OCI-LY1 (cell line): ENCODE results near the gene PMS2.
"Not testable (repeated sequence)": the region's sequence is repeated elsewhere in the genome, so short reads cannot be mapped to it uniquely, and the experiment has no call there.

Experiments
- H2AFZ ChIP-seq: fragments of 200-600 bp; sonication (generic), shearing (Covaris generic); 2 replicates; pipeline ENCODE4 v1.6.0; 2014; ENCODE audit warnings: antibody characterized with exemption, mild to moderate bottlenecking, low read length
- H3F3A ChIP-seq: fragments of 200-600 bp; sonication (generic), shearing (Covaris generic); 2 replicates; pipeline ENCODE4 v1.6.0; 2014; ENCODE audit warnings: mild to moderate bottlenecking, antibody characterized with exemption, low read length, moderate library complexity; ENCODE audit not compliant: insufficient read depth
- H3K27ac ChIP-seq: fragments of 200-600 bp; sonication (generic); 2 replicates; pipeline ENCODE4 v1.5.1; 2014; ENCODE audit warnings: low read length, mixed run types, mild to moderate bottlenecking, low read depth; ENCODE audit not compliant: poor library complexity, severe bottlenecking
- H3K27me3 ChIP-seq: fragments of 200-600 bp; sonication (generic); 2 replicates; pipeline ENCODE4 v1.6.0; 2014; ENCODE audit warnings: antibody characterized with exemption, mild to moderate bottlenecking, low read length, moderate library complexity; ENCODE audit not compliant: insufficient read depth
- H3K36me3 ChIP-seq: fragments of 200-600 bp; sonication (generic); 2 replicates; pipeline ENCODE4 v1.6.1; 2014; ENCODE audit warnings: mild to moderate bottlenecking, antibody characterized with exemption, low read length, moderate library complexity, mixed read lengths; ENCODE audit not compliant: insufficient read depth
- H3K4me1 ChIP-seq: fragments of 200-600 bp; sonication (generic); 2 replicates; pipeline ENCODE4 v1.5.1; 2014; ENCODE audit warnings: mild to moderate bottlenecking, low read length, moderate library complexity; ENCODE audit not compliant: insufficient read depth, severe bottlenecking
- H3K4me2 ChIP-seq: fragments of 200-600 bp; sonication (generic), shearing (Covaris generic); 2 replicates; pipeline ENCODE4 v1.6.1; 2014; ENCODE audit warnings: low read length
- H3K4me3 ChIP-seq: fragments of 200-600 bp; sonication (generic); 2 replicates; pipeline ENCODE4 v1.5.1; 2014; ENCODE audit warnings: low read length, low read depth, mild to moderate bottlenecking, mixed read lengths; ENCODE audit not compliant: poor library complexity, severe bottlenecking
- H3K79me2 ChIP-seq: fragments of 200-600 bp; shearing (Covaris generic); 2 replicates; pipeline ENCODE4 v1.6.1; 2016; ENCODE audit warnings: mixed run types, low read length, mixed read lengths; ENCODE audit not compliant: insufficient read depth
- H3K9ac ChIP-seq: fragments of 200-600 bp; sonication (generic), shearing (Covaris generic); 2 replicates; pipeline ENCODE4 v1.6.1; 2014; ENCODE audit warnings: mild to moderate bottlenecking, low read length, mixed read lengths
- H3K9me2 ChIP-seq: fragments of 200-600 bp; sonication (generic), shearing (Covaris generic); 2 replicates; pipeline ENCODE4 v1.6.1; 2014; ENCODE audit warnings: low read depth, mild to moderate bottlenecking, low read length, mixed read lengths
- H3K9me3 ChIP-seq: fragments of 200-600 bp; shearing (Covaris generic); 2 replicates; pipeline ENCODE4 v1.6.1; 2014; ENCODE audit warnings: low read length, mixed read lengths
- H4K20me1 ChIP-seq: fragments of 200-600 bp; sonication (generic), shearing (Covaris generic); 2 replicates; pipeline ENCODE4 v1.6.0; 2016; ENCODE audit warnings: mild to moderate bottlenecking, low read length; ENCODE audit not compliant: insufficient read depth

The PMS2 gene

DNA sequence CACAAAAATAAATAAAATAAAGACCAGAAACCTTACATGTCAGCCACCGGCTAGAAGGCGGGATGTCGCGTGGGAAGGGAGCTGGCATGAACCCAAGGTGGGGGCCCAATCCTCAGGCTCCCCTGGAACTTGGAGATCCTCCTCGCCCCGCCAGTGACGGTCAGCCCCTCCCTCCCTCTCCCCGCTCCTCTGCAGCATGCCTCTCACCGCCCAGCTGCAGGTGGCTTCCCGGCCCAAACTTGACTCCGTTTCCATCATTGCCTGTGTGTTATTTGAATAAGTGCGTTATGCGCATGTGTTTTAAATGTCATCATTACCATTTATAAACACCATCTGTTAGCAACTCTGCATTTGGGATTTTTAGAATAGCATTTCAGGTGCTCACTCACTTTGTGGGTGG lies 45.6 kb downstream of the PMS2 start:
- not testable (repeated sequence) for H3K9ac ChIP-seq, H3K9me2 ChIP-seq, H4K20me1 ChIP-seq, H3K4me1 ChIP-seq, H3K79me2 ChIP-seq, H3K27ac ChIP-seq, H2AFZ ChIP-seq, H3F3A ChIP-seq, H3K9me3 ChIP-seq, H3K36me3 ChIP-seq, H3K4me2 ChIP-seq, H3K4me3 ChIP-seq, H3K27me3 ChIP-seq

DNA sequence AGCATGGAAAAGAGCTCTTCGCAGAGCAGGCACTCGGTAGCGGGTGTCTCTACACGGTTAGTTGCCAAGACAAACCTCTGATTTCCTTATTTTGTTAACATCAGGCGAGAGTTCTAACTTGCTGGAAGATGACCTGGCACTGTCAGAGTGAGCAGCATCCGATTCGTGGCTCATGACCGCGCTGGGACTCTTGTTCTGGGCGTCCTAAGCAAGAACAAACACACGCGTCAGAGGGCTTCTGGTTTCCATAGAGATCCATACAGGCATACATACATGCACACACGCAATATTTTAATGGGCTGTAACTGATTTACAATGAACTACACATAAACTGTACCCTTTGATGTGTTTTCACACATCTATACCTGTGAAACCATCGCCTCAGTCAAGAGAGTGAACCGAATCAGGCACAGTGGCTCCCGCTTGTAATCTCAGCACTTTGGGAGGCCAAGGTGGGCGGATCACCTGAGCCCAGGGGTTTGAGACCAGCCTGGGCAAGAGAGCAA lies 73.9 kb downstream of the PMS2 start:
- not testable (repeated sequence) for H3K27ac ChIP-seq, H3K9ac ChIP-seq, H4K20me1 ChIP-seq, H3K4me1 ChIP-seq, H3K27me3 ChIP-seq, H3K9me2 ChIP-seq, H3K4me3 ChIP-seq, H3K9me3 ChIP-seq, H3K4me2 ChIP-seq, H3F3A ChIP-seq, H2AFZ ChIP-seq, H3K79me2 ChIP-seq, H3K36me3 ChIP-seq

DNA sequence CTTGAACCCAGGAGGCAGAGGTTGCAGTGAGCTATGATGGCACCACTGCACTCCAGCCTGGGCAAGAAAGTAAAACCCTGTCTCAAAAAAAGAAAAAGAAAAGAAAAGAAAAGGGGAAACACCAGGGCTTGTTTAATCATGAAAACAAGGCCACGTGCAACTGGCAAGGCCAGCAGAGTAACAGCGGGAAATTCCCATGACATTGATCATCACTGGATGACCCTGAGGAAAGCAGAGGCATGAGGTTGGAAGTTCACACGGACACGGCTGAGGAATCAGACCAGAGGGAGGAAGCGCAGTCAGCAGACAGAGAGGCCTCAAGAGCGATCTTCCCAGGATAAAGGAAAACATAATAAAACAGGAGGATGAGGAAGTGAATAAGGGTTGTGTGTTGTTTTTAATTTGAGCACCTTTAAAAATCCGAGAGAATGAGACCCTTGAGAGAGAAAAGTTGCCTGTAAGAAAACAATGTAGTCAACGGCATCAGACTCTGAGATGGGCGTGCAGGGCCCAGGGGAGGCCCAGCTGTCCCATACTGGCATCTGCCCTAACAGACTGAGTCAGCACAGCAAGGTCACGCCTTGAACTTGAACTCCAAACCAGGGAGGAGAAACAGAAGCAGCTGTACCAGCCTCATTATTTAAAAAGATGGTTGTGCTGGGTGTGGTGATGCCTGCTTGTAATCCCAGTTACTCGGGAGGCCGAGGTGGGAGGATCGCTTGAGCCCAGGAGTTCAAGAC lies 76.8 kb downstream of the PMS2 start:
- H3K4me2 ChIP-seq, H3K4me3 ChIP-seq, H3K79me2 ChIP-seq, H3K36me3 ChIP-seq, H3K27ac ChIP-seq, H2AFZ ChIP-seq, H3K9me3 ChIP-seq, H3K9me2 ChIP-seq, H4K20me1 ChIP-seq, H3K9ac ChIP-seq, H3F3A ChIP-seq, H3K4me1 ChIP-seq, H3K27me3 ChIP-seq: not testable (repeated sequence)

DNA sequence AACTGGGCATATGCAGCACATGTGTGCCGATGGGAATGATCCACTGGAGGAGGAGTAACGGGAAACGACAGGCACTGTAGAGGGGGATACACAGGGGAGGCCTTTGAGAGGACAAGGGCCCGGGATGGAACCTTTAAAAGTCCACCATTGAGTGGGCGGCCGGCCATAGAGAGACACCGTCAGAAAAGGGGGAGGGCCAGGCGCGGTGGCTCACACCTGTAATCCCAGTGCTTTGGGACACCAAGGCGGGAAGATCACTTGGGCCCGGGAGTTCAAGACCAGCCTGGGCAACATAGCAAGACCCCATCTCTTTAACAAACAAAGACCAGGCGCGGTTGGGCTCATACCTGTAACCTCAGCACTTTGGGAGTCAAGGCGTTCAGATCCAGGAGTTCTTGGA lies 77.6 kb downstream of the PMS2 start:
- H2AFZ ChIP-seq, H3K79me2 ChIP-seq, H3F3A ChIP-seq, H3K9me3 ChIP-seq, H3K9ac ChIP-seq, H3K4me3 ChIP-seq, H3K4me1 ChIP-seq, H3K27ac ChIP-seq, H3K4me2 ChIP-seq, H3K36me3 ChIP-seq, H4K20me1 ChIP-seq, H3K27me3 ChIP-seq, H3K9me2 ChIP-seq: not testable (repeated sequence)

DNA sequence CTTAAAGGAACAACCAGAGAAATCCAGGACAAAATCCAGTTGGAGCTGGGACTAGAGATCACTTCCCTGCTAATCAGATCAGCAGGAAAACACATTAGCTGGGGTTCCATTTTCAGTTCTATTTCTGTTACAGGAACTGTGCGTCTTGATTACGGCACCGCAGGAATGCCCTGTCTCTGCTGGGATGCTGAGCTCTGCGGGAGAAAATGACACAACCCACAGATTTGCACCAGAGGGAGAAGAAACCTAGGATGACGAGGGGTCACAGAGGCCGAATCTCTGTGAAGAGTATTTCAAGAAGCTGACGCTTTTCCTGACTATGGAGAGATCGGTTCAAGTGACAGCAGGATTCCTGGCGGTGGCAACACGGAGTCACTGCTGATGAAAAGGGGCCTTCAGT lies 78.6 kb downstream of the PMS2 start:
- not testable (repeated sequence) for H3K27ac ChIP-seq, H2AFZ ChIP-seq, H3K9me2 ChIP-seq, H3F3A ChIP-seq, H3K4me3 ChIP-seq, H3K36me3 ChIP-seq, H3K9me3 ChIP-seq, H3K27me3 ChIP-seq, H4K20me1 ChIP-seq, H3K79me2 ChIP-seq, H3K4me1 ChIP-seq, H3K4me2 ChIP-seq, H3K9ac ChIP-seq

- not testable (repeated sequence) for H3K79me2 ChIP-seq, H2AFZ ChIP-seq, H3K27ac ChIP-seq, H3K4me2 ChIP-seq, H3K9me2 ChIP-seq, H3K4me3 ChIP-seq, H4K20me1 ChIP-seq, H3F3A ChIP-seq, H3K9ac ChIP-seq, H3K9me3 ChIP-seq, H3K27me3 ChIP-seq, H3K4me1 ChIP-seq, H3K36me3 ChIP-seq
These were observed 82.5 kb downstream of the PMS2 start for GRCh38 chr7:5926263-5926870.

GRCh38 chr7:5924630-5925029 lies 84.2 kb downstream of the PMS2 start:
- not testable (repeated sequence) for H3K36me3 ChIP-seq

More at GRCh38 chr7:5924630-5925029, 84.2 kb downstream of the PMS2 start:
- not testable (repeated sequence) for H3K27me3 ChIP-seq, H3K4me1 ChIP-seq, H3K9me2 ChIP-seq, H3K79me2 ChIP-seq, H3F3A ChIP-seq, H3K9ac ChIP-seq, H4K20me1 ChIP-seq, H2AFZ ChIP-seq, H3K9me3 ChIP-seq, H3K27ac ChIP-seq, H3K4me3 ChIP-seq, H3K4me2 ChIP-seq
